GM23338 (cell line): ENCODE data around the gene HSPD1. TPM values are rescaled to one million over a fixed set of nuclear protein-coding genes. Genes with fewer than 3 reads are reported as not detected.

Source experiments
- ATAC-seq: fragments of 200-7000 bp; cut with Tn5 transposase; 3 replicates; pipeline ENCODE4 v1.9.1; 2020
- DNase-seq: peaks from one replicate; pipeline ENCODE4 v3.0.0-alpha.2; 2015; ENCODE audit warnings: low spot score
- H2AFZ ChIP-seq: fragments of 200-600 bp; sonication (generic); 2 replicates; pipeline ENCODE4 v1.8.0; 2016; ENCODE audit warnings: antibody characterized with exemption, mild to moderate bottlenecking, moderate library complexity
- H3F3A ChIP-seq: fragments of 200-600 bp; sonication (generic); replicated peaks from 2 replicates; pipeline ENCODE4 v1.8.0; 2017; ENCODE audit warnings: antibody characterized with exemption, mixed run types, low read depth
- H3K27ac ChIP-seq: fragments of 200-600 bp; sonication (generic); 2 replicates; pipeline ENCODE4 v1.6.1; 2016; ENCODE audit warnings: low read depth
- H3K27me3 ChIP-seq: fragments of 200-600 bp; sonication (generic); 2 replicates; pipeline ENCODE4 v1.8.0; 2016; ENCODE audit warnings: mild to moderate bottlenecking, mixed run types, moderate library complexity; ENCODE audit not compliant: insufficient read depth
- H3K36me3 ChIP-seq: fragments of 200-600 bp; sonication (generic); 2 replicates; pipeline ENCODE4 v1.8.0; 2016; ENCODE audit warnings: mild to moderate bottlenecking; ENCODE audit not compliant: insufficient read depth
- H3K4me1 ChIP-seq: fragments of 200-600 bp; sonication (generic); 2 replicates; pipeline ENCODE4 v1.8.0; 2016; ENCODE audit warnings: mild to moderate bottlenecking, moderate library complexity; ENCODE audit not compliant: insufficient read depth
- H3K4me2 ChIP-seq: fragments of 200-600 bp; sonication (generic); 2 replicates; pipeline ENCODE4 v1.7.1; 2017; ENCODE audit warnings: mixed run types
- H3K4me3 ChIP-seq: fragments of 200-600 bp; sonication (generic); 2 replicates; pipeline ENCODE4 v1.6.1; 2016; ENCODE audit warnings: mixed run types
- H3K79me2 ChIP-seq: fragments of 200-600 bp; sonication (generic); replicated peaks from 2 replicates; pipeline ENCODE4 v1.8.0; 2017; ENCODE audit warnings: mild to moderate bottlenecking; ENCODE audit not compliant: insufficient read depth
- H3K9me2 ChIP-seq: fragments of 200-600 bp; sonication (generic); 2 replicates; pipeline ENCODE4 v1.8.0; 2017; ENCODE audit not compliant: insufficient read depth
- H4K20me1 ChIP-seq: fragments of 200-600 bp; sonication (generic); replicated peaks from 2 replicates; pipeline ENCODE4 v1.8.0; 2017; ENCODE audit warnings: mild to moderate bottlenecking; ENCODE audit not compliant: insufficient read depth
- H3K27ac Mint-ChIP-seq: 2 replicates; pipeline ENCODE4 v1.8.0; 2020; ENCODE audit warnings: inconsistent platforms, mild to moderate bottlenecking, moderate library complexity, mixed read lengths
- H3K27me3 Mint-ChIP-seq: 3 replicates; pipeline ENCODE4 v1.8.0; 2022; ENCODE audit warnings: low read depth, mild to moderate bottlenecking, moderate library complexity, mixed read lengths, inconsistent platforms; ENCODE audit not compliant: insufficient read depth, poor library complexity
- H3K36me3 Mint-ChIP-seq: 3 replicates; pipeline ENCODE4 v1.8.0; 2021; ENCODE audit warnings: low read depth, mild to moderate bottlenecking, inconsistent platforms, moderate library complexity, mixed read lengths
- H3K4me1 Mint-ChIP-seq: 3 replicates; pipeline ENCODE4 v1.8.0; 2020; ENCODE audit warnings: mild to moderate bottlenecking, inconsistent platforms, mixed read lengths
- H3K4me3 Mint-ChIP-seq: 3 replicates; pipeline ENCODE4 v1.8.0; 2021; ENCODE audit warnings: moderate library complexity, mild to moderate bottlenecking, inconsistent platforms, mixed read lengths
- H3K9me3 Mint-ChIP-seq: 3 replicates; pipeline ENCODE4 v1.8.0; 2020; ENCODE audit warnings: moderate library complexity, mild to moderate bottlenecking, inconsistent platforms, mixed read lengths
- CREB1 ChIP-seq: fragments of 250-450 bp; sonication (Bioruptor Pico); IDR thresholded peaks from 2 replicates; pipeline ENCODE4 v1.5.0; 2020; ENCODE audit warnings: low read depth, mild to moderate bottlenecking, moderate library complexity
- CTCF ChIP-seq, 2 experiments: fragments of 200-600 bp in 1 of 2; sonication (generic) in 1 of 2; conservative IDR thresholded peaks; 2 replicates each; pipeline versions ENCODE4 v1.5.1 to v1.6.1; 2016 to 2017; ENCODE audit warnings: antibody characterized with exemption in 2 of 2, low read depth in 2 of 2, mild to moderate bottlenecking in 2 of 2, moderate library complexity in 1 of 2
- EZH2 ChIP-seq: fragments of 200-600 bp; sonication (generic); IDR thresholded peaks from one replicate; pipeline ENCODE4 v1.8.0; 2017; ENCODE audit warnings: antibody characterized with exemption, mild to moderate bottlenecking, low read depth; ENCODE audit not compliant: unreplicated experiment
- EZH2phosphoT487 ChIP-seq: fragments of 200-600 bp; sonication (generic); IDR thresholded peaks from one replicate; pipeline ENCODE4 v1.8.1; 2018; ENCODE audit warnings: antibody characterized with exemption; ENCODE audit not compliant: unreplicated experiment
- JUNB ChIP-seq: IDR thresholded peaks from one replicate; pipeline ENCODE4 v1.6.1; 2016; ENCODE audit warnings: antibody characterized with exemption; ENCODE audit not compliant: unreplicated experiment
- NANOG ChIP-seq: IDR thresholded peaks from 2 replicates; pipeline ENCODE4 v1.6.1; 2016; ENCODE audit warnings: antibody characterized with exemption, borderline replicate concordance
- POLR2AphosphoS5 ChIP-seq: IDR thresholded peaks from 2 replicates; pipeline ENCODE4 v1.6.1; 2016; ENCODE audit warnings: antibody characterized with exemption, low read depth
- REST ChIP-seq: IDR thresholded peaks from one replicate; pipeline ENCODE4 v1.6.1; 2018; ENCODE audit warnings: antibody characterized with exemption; ENCODE audit not compliant: unreplicated experiment
- STAT1 ChIP-seq: IDR thresholded peaks from one replicate; pipeline ENCODE4 v1.6.1; 2016; ENCODE audit warnings: antibody characterized with exemption; ENCODE audit not compliant: unreplicated experiment
- ZNF114 ChIP-seq: fragments of 250-450 bp; sonication (Bioruptor Pico); IDR thresholded peaks from 2 replicates; pipeline ENCODE4 v1.5.0; 2020; ENCODE audit warnings: mild to moderate bottlenecking, moderate library complexity
- ZNF331 ChIP-seq: fragments of 250-450 bp; sonication (Bioruptor Pico); IDR thresholded peaks from 2 replicates; pipeline ENCODE4 v1.5.0; 2020; ENCODE audit warnings: low read depth, mild to moderate bottlenecking, moderate library complexity
- ZNF462 ChIP-seq: fragments of 250-450 bp; sonication (Bioruptor Pico); IDR thresholded peaks from 2 replicates; pipeline ENCODE4 v1.5.0; 2020; ENCODE audit warnings: mild to moderate bottlenecking, moderate library complexity
- polyA plus RNA-seq: library from polyadenylated mRNA; unstranded; fragments of >200 nt; fragmentation: Nextera tagmentation; extraction: Ambion mirVana; gene quantifications from 2 replicates; pipeline ENCODE4 v1.2.1, GENCODE V29; 2016
- total RNA-seq: library from RNA; depleted of rRNA; stranded (reverse); fragments of >200 nt; shearing (Covaris generic); gene quantifications from 2 replicates; pipeline ENCODE4 v1.2.3, GENCODE V29; 2014
- TF ChIP-seq, protein P1 (sequence below): IDR thresholded peaks from 2 replicates; pipeline ENCODE4 v1.6.1; 2016; ENCODE audit warnings: antibody characterized with exemption

The HSPD1 gene
- total and polyA plus RNA-seq, 2 experiments from 2014 or later: 880 to 1,188 TPM

DNA sequence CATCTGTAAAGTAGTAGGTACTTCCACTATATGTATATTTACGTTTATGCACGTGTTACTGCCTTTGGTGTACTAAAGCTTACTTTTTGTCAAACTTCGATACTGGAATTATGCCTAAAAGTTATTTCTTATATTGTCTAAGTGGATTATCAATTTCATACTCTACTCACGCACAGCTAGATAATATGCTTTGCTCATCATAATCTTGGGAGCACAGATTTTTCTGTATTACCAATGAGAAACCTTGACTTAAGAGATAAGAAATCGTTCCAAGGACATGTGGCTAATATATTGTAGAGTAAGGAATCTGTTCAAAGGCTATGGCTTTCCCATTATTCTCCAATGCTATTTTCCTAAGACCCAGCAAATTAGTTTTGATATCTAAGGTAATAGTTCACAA is 7.0 kb upstream of the HSPD1 start:
- ATAC-seq (no peak), DNase-seq (no peak)
- Histone ChIP-seq H3K4me1 (peaks cover 6% of the 10 kb centered on the region), H3K4me2 (no peak overlapping the region), H3K79me2 (peaks cover 22% of the 10 kb centered on the region), H3K36me3 (peaks cover 20% of the 10 kb centered on the region), H3K4me3 (no peak overlapping the region), H3K9me2 (no peaks in the 10 kb centered on the region), H3F3A (peaks cover 14% of the 10 kb centered on the region; the same call in 1 of the 2 replicates), H2AFZ (no peak overlapping the region), H3K27ac (no peak overlapping the region), H4K20me1 (peaks cover 9% of the 10 kb centered on the region; the same call in 1 of the 2 replicates), H3K27me3 (no peaks in the 10 kb centered on the region)
- peaks cover 7% of the 10 kb centered on the region for H3K27me3 Mint-ChIP-seq
- no peak overlapping the region for H3K27ac Mint-ChIP-seq
- H3K9me3 Mint-ChIP-seq: no peaks in the 10 kb centered on the region
- no peak overlapping the region for H3K4me3 Mint-ChIP-seq
- peaks cover 8% of the 10 kb centered on the region for H3K4me1 Mint-ChIP-seq
- peaks cover 36% of the 10 kb centered on the region for H3K36me3 Mint-ChIP-seq
- TF ChIP-seq, protein P1, sequence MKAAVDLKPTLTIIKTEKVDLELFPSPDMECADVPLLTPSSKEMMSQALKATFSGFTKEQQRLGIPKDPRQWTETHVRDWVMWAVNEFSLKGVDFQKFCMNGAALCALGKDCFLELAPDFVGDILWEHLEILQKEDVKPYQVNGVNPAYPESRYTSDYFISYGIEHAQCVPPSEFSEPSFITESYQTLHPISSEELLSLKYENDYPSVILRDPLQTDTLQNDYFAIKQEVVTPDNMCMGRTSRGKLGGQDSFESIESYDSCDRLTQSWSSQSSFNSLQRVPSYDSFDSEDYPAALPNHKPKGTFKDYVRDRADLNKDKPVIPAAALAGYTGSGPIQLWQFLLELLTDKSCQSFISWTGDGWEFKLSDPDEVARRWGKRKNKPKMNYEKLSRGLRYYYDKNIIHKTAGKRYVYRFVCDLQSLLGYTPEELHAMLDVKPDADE: no peak
- TF ChIP-seq ZNF331 (CRISPR knock-in tag) (no peak), CTCF (conservative IDR thresholded peaks at IDR 0.05; ENCODE audit: low read depth in 2 of 2) (no peak), ZNF462 (no peak), EZH2phosphoT487 (no peak), ZNF114 (CRISPR knock-in tag) (no peak), CREB1 (no peak), REST (no peak), JUNB (no peak), POLR2AphosphoS5 (no peak), NANOG (no peak), STAT1 (no peak), EZH2 (no peak)
